SU-DHL-6 (cell line): ENCODE data around the gene ABTB1.

Experiments
- H2AFZ ChIP-seq: fragments of 200-600 bp; sonication (generic); 2 replicates; pipeline ENCODE4 v1.6.1; 2014; ENCODE audit warnings: low read depth, mild to moderate bottlenecking, moderate library complexity, mixed read lengths, antibody characterized with exemption, low read length; ENCODE audit not compliant: severe bottlenecking
- H3F3A ChIP-seq: fragments of 200-600 bp; shearing (Covaris generic); 2 replicates; pipeline ENCODE4 v1.6.0; 2016; ENCODE audit warnings: antibody characterized with exemption, mild to moderate bottlenecking; ENCODE audit not compliant: insufficient read depth
- H3K27ac ChIP-seq: fragments of 200-600 bp; sonication (generic); 2 replicates; pipeline ENCODE4 v1.5.1; 2016; ENCODE audit warnings: low read depth, mild to moderate bottlenecking, low read length, moderate library complexity, mixed read lengths
- H3K27me3 ChIP-seq: fragments of 200-600 bp; sonication (generic), shearing (Covaris generic); 2 replicates; pipeline ENCODE4 v1.6.0; 2014; ENCODE audit warnings: mild to moderate bottlenecking, low read length
- H3K36me3 ChIP-seq: fragments of 200-600 bp; sonication (generic); 2 replicates; pipeline ENCODE4 v1.6.1; 2014; ENCODE audit warnings: mild to moderate bottlenecking, low read length, mixed read lengths
- H3K4me2 ChIP-seq: fragments of 300-600, 200-600 bp; shearing (Covaris generic), sonication (generic); 2 replicates; pipeline ENCODE4 v1.6.0; 2014; ENCODE audit warnings: low read length, low read depth, mild to moderate bottlenecking; ENCODE audit not compliant: poor library complexity, severe bottlenecking
- H3K4me3 ChIP-seq: fragments of 200-600 bp; sonication (generic); 2 replicates; pipeline ENCODE4 v1.5.1; 2014; ENCODE audit warnings: antibody characterized with exemption, low read length, mild to moderate bottlenecking, mixed read lengths; ENCODE audit not compliant: insufficient read depth, poor library complexity, severe bottlenecking
- H3K79me2 ChIP-seq: fragments of 200-600 bp; sonication (generic); 2 replicates; pipeline ENCODE4 v1.6.1; 2014; ENCODE audit warnings: mild to moderate bottlenecking, low read length, moderate library complexity; ENCODE audit not compliant: insufficient read depth
- H3K9ac ChIP-seq: fragments of 200-600 bp; sonication (generic); 2 replicates; pipeline ENCODE4 v1.7.0; 2014; ENCODE audit warnings: mild to moderate bottlenecking, low read length
- H3K9me2 ChIP-seq: fragments of 200-600 bp; sonication (generic); replicated peaks from 2 replicates; pipeline ENCODE4 v1.6.1; 2014; ENCODE audit warnings: low read length; ENCODE audit not compliant: insufficient read depth
- H3K9me3 ChIP-seq: fragments of 200-600 bp; sonication (generic); 2 replicates; pipeline ENCODE4 v1.6.1; 2014; ENCODE audit warnings: low read length, mixed read lengths; ENCODE audit not compliant: insufficient read depth
- H4K20me1 ChIP-seq: fragments of 200-600 bp; sonication (generic); 2 replicates; pipeline ENCODE4 v1.6.1; 2014; ENCODE audit warnings: low read depth, mild to moderate bottlenecking, antibody characterized with exemption, low read length, moderate library complexity, mixed read lengths
- EZH2phosphoT487 ChIP-seq: fragments of 200-600 bp; sonication (generic), shearing (Covaris generic); conservative IDR thresholded peaks from 2 replicates; pipeline ENCODE4 v1.6.1; 2018; ENCODE audit warnings: mild to moderate bottlenecking, antibody characterized with exemption, low read length, moderate library complexity, mixed read lengths
- TF ChIP-seq, protein P1 (sequence below): fragments of 200-600 bp; sonication (generic); IDR thresholded peaks from one replicate; pipeline ENCODE4 v1.5.1; 2017; ENCODE audit warnings: antibody characterized with exemption, mild to moderate bottlenecking, low read length, moderate library complexity; ENCODE audit not compliant: insufficient read depth, poor library complexity, severe bottlenecking

ABTB1 gene

GRCh38 chr3:127663151-127663550, 9.6 kb upstream of the ABTB1 start:
- no peaks in the 10 kb centered on the region for H3K9me3 ChIP-seq
- H3F3A ChIP-seq, result no peaks in the 10 kb centered on the region
- H3K4me3 ChIP-seq, result no peak overlapping the region
- no peaks in the 10 kb centered on the region for H4K20me1 ChIP-seq
- H3K36me3 ChIP-seq, result no peaks in the 10 kb centered on the region
- H3K27ac ChIP-seq, result no peak overlapping the region
- no peak overlapping the region for H2AFZ ChIP-seq
- no peak overlapping the region for H3K9ac ChIP-seq
- TF ChIP-seq, protein P1, sequence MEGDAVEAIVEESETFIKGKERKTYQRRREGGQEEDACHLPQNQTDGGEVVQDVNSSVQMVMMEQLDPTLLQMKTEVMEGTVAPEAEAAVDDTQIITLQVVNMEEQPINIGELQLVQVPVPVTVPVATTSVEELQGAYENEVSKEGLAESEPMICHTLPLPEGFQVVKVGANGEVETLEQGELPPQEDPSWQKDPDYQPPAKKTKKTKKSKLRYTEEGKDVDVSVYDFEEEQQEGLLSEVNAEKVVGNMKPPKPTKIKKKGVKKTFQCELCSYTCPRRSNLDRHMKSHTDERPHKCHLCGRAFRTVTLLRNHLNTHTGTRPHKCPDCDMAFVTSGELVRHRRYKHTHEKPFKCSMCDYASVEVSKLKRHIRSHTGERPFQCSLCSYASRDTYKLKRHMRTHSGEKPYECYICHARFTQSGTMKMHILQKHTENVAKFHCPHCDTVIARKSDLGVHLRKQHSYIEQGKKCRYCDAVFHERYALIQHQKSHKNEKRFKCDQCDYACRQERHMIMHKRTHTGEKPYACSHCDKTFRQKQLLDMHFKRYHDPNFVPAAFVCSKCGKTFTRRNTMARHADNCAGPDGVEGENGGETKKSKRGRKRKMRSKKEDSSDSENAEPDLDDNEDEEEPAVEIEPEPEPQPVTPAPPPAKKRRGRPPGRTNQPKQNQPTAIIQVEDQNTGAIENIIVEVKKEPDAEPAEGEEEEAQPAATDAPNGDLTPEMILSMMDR, result no peak
- no peak for TF ChIP-seq EZH2phosphoT487
- no peaks in the 10 kb centered on the region for H3K9me2 ChIP-seq
- H3K27me3 ChIP-seq, result no peaks in the 10 kb centered on the region
- H3K4me2 ChIP-seq, result no peak overlapping the region
- no peaks in the 10 kb centered on the region for H3K79me2 ChIP-seq

GRCh38 chr3:127665165-127665564, 7.6 kb upstream of the ABTB1 start:
- H3K79me2 ChIP-seq, result no peaks in the 10 kb centered on the region
- H2AFZ ChIP-seq, result no peak overlapping the region
- H3K4me2 ChIP-seq, result no peak overlapping the region
- no peak overlapping the region for H3K9ac ChIP-seq
- H3K27ac ChIP-seq, result no peak overlapping the region
- no peaks in the 10 kb centered on the region for H3K9me3 ChIP-seq
- no peaks in the 10 kb centered on the region for H3K27me3 ChIP-seq
- TF ChIP-seq, protein P1, result no peak
- no peak for TF ChIP-seq EZH2phosphoT487
- no peaks in the 10 kb centered on the region for H3F3A ChIP-seq
- no peak overlapping the region for H3K4me3 ChIP-seq
- H3K36me3 ChIP-seq, result no peaks in the 10 kb centered on the region
- H3K9me2 ChIP-seq, result no peaks in the 10 kb centered on the region
- no peaks in the 10 kb centered on the region for H4K20me1 ChIP-seq

GRCh38 chr3:127665586-127665985, 7.2 kb upstream of the ABTB1 start:
- H3K27ac ChIP-seq, result no peak overlapping the region
- H4K20me1 ChIP-seq, result no peaks in the 10 kb centered on the region
- H3F3A ChIP-seq, result no peaks in the 10 kb centered on the region
- no peaks in the 10 kb centered on the region for H3K9me3 ChIP-seq
- H3K4me2 ChIP-seq, result no peak overlapping the region
- H3K27me3 ChIP-seq, result no peaks in the 10 kb centered on the region
- H3K9ac ChIP-seq, result no peak overlapping the region
- no peaks in the 10 kb centered on the region for H3K9me2 ChIP-seq
- no peaks in the 10 kb centered on the region for H3K79me2 ChIP-seq
- no peak for TF ChIP-seq EZH2phosphoT487
- TF ChIP-seq, protein P1, result no peak
- no peaks in the 10 kb centered on the region for H3K36me3 ChIP-seq
- no peak overlapping the region for H2AFZ ChIP-seq
- no peak overlapping the region for H3K4me3 ChIP-seq
